Smooth muscle cell (in vitro differentiated cells): ENCODE data around the gene CEP192. TPM values are rescaled to one million over a fixed set of nuclear protein-coding genes. Genes with fewer than 3 reads are reported as not detected.

ENCODE experiments used
- DNase-seq: peaks from one replicate; lab custom pipeline; 2025; ENCODE audit not compliant: unreplicated experiment; lab: John Stamatoyannopoulos, UW
- H2AFZ ChIP-seq: fragments of 200-600 bp; sonication (generic); 2 replicates; pipeline ENCODE4 v1.6.0; 2016; ENCODE audit warnings: antibody characterized with exemption, low read depth, mild to moderate bottlenecking
- H3F3A ChIP-seq: fragments of 200-600 bp; sonication (generic); 2 replicates; pipeline ENCODE4 v1.6.0; 2017; ENCODE audit warnings: antibody characterized with exemption, low read depth
- H3K27ac ChIP-seq: fragments of 200-600 bp; sonication (generic); 2 replicates; pipeline ENCODE4 v1.5.1; 2016; ENCODE audit warnings: low read depth, mild to moderate bottlenecking
- H3K27me3 ChIP-seq: fragments of 200-600 bp; sonication (generic); 2 replicates; pipeline ENCODE4 v1.6.1; 2016; ENCODE audit warnings: low read depth, mild to moderate bottlenecking
- H3K36me3 ChIP-seq: fragments of 200-600 bp; sonication (generic); 2 replicates; pipeline ENCODE4 v1.5.1; 2016; ENCODE audit warnings: low read depth
- H3K4me1 ChIP-seq: fragments of 200-600 bp; sonication (generic); 2 replicates; pipeline ENCODE4 v1.5.1; 2016; ENCODE audit warnings: low read depth
- H3K4me2 ChIP-seq: fragments of 200-600 bp; sonication (generic); 2 replicates; pipeline ENCODE4 v1.6.0; 2016; ENCODE audit warnings: mild to moderate bottlenecking
- H3K4me3 ChIP-seq: fragments of 200-600 bp; sonication (generic); 2 replicates; pipeline ENCODE4 v1.5.1; 2016; ENCODE audit warnings: mild to moderate bottlenecking
- H3K79me2 ChIP-seq: fragments of 200-600 bp; sonication (generic); 2 replicates; pipeline ENCODE4 v1.6.0; 2016; ENCODE audit warnings: low read depth, mild to moderate bottlenecking
- H3K9ac ChIP-seq: fragments of 200-600 bp; sonication (generic); 2 replicates; pipeline ENCODE4 v1.6.0; 2016; ENCODE audit warnings: low read depth
- H3K9me3 ChIP-seq: fragments of 200-600 bp; sonication (generic); replicated peaks from 2 replicates; pipeline ENCODE4 v1.5.1; 2016; ENCODE audit warnings: low read depth
- H4K20me1 ChIP-seq: fragments of 200-600 bp; sonication (generic); 2 replicates; pipeline ENCODE4 v1.6.0; 2016; ENCODE audit warnings: low read depth
- CTCF ChIP-seq: fragments of 200-600 bp; sonication (generic); IDR thresholded peaks from 2 replicates; pipeline ENCODE4 v1.5.1; 2017; ENCODE audit warnings: borderline replicate concordance, mild to moderate bottlenecking, antibody characterized with exemption; ENCODE audit not compliant: insufficient read depth, poor library complexity, severe bottlenecking
- WGBS: methylation state at CpG from one replicate; pipeline ENCODE4 v1.1.7; 2016; ENCODE audit warnings: low lambda C conversion rate; 5-methylcytosine and 5-hydroxymethylcytosine counted together
- polyA plus RNA-seq: library from polyadenylated mRNA; unstranded; fragments of >200 nt; fragmentation: Nextera tagmentation; extraction: Ambion mirVana; gene quantifications from 2 replicates; pipeline ENCODE4 v1.2.1, GENCODE V29; 2016
- total RNA-seq: library from RNA; depleted of rRNA; stranded (reverse); fragments of >200 nt; gene quantifications from 2 replicates; pipeline ENCODE4 v1.2.3, GENCODE V29; 2014

CEP192 gene
- total and polyA plus RNA-seq, 2 experiments from 2014 or later: 4.1 to 22.2 TPM

GRCh38 chr18:13017247-13017875, 26.2 kb downstream of the CEP192 start:
- peaks cover 13% of the 10 kb centered on the region for H3K36me3 ChIP-seq
- TF ChIP-seq CTCF: no peak

GRCh38 chr18:13018374-13018773, 27.2 kb downstream of the CEP192 start:
- H2AFZ ChIP-seq: no peak overlapping the region
- peaks cover 5% of the 10 kb centered on the region for H3K79me2 ChIP-seq
- DNase-seq: no peak
- H3K4me1 ChIP-seq: no peaks in the 10 kb centered on the region
- no peak overlapping the region for H3K4me2 ChIP-seq
- H3K36me3 ChIP-seq: peaks cover 13% of the 10 kb centered on the region
- 98% methylated on average over 2 of the region's 2 CpGs for WGBS
- no peak for TF ChIP-seq CTCF
- H3K9ac ChIP-seq: no peak overlapping the region
- H3K9me3 ChIP-seq: no peaks in the 10 kb centered on the region
- H3F3A ChIP-seq: no peaks in the 10 kb centered on the region
- no peak overlapping the region for H3K4me3 ChIP-seq
- H4K20me1 ChIP-seq: no peaks in the 10 kb centered on the region
- H3K27me3 ChIP-seq: no peaks in the 10 kb centered on the region
- no peak overlapping the region for H3K27ac ChIP-seq

More at GRCh38 chr18:13017247-13017875, 26.2 kb downstream of the CEP192 start:
- Histone ChIP-seq H3K27ac (no peak overlapping the region), H3K9me3 (no peaks in the 10 kb centered on the region), H3K4me3 (no peak overlapping the region), H3K4me1 (no peaks in the 10 kb centered on the region), H3K9ac (no peak overlapping the region), H2AFZ (no peak overlapping the region), H3K4me2 (no peak overlapping the region), H4K20me1 (no peaks in the 10 kb centered on the region), H3F3A (no peaks in the 10 kb centered on the region), H3K79me2 (no peaks in the 10 kb centered on the region), H3K27me3 (no peaks in the 10 kb centered on the region)
- WGBS: 94% methylated on average over 2 of the region's 2 CpGs
- DNase-seq: no peak

GRCh38 chr18:13019301-13019700, 28.1 kb downstream of the CEP192 start:
- no peaks in the 10 kb centered on the region for H3K9me3 ChIP-seq
- no peaks in the 10 kb centered on the region for H3K27me3 ChIP-seq
- H3K4me2 ChIP-seq: no peak overlapping the region
- no peaks in the 10 kb centered on the region for H3F3A ChIP-seq
- no peak overlapping the region for H2AFZ ChIP-seq
- no peak for DNase-seq
- no peaks in the 10 kb centered on the region for H4K20me1 ChIP-seq
- no peak overlapping the region for H3K27ac ChIP-seq
- 87% methylated on average over 3 of the region's 3 CpGs for WGBS
- no peaks in the 10 kb centered on the region for H3K4me1 ChIP-seq
- peaks cover 12% of the 10 kb centered on the region for H3K79me2 ChIP-seq
- H3K4me3 ChIP-seq: no peak overlapping the region
- no peak for TF ChIP-seq CTCF
- H3K36me3 ChIP-seq: peaks cover 13% of the 10 kb centered on the region
- no peak overlapping the region for H3K9ac ChIP-seq

DNA sequence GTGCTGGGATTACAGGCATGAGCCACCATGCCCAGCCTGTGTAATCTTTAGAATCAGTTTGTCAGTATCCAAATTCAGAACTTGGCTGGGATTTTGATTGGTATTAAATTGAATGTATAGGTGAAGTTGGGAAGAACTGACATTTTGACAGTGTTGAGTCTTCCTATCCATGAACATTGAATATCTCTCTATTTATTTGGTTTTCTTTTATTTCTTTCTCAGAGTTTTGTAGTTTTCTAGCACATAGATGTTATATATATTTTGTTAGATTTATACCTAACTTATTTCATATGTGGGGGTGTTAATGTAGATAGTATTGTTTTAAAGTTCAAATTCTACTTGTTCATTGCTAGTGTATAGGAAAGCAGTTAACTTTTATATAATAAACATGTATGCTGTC, 31.5 kb downstream of the CEP192 start:
- no peak overlapping the region for H3K4me3 ChIP-seq
- H3K9ac ChIP-seq: no peak overlapping the region
- no peak for TF ChIP-seq CTCF
- peaks cover 2% of the 10 kb centered on the region for H3F3A ChIP-seq
- H4K20me1 ChIP-seq: no peaks in the 10 kb centered on the region
- H3K27me3 ChIP-seq: no peaks in the 10 kb centered on the region
- H2AFZ ChIP-seq: no peak overlapping the region
- no peak for DNase-seq
- H3K4me1 ChIP-seq: no peaks in the 10 kb centered on the region
- H3K9me3 ChIP-seq: no peaks in the 10 kb centered on the region
- no peak overlapping the region for H3K4me2 ChIP-seq
- no peak overlapping the region for H3K27ac ChIP-seq
- peaks cover 8% of the 10 kb centered on the region for H3K36me3 ChIP-seq
- H3K79me2 ChIP-seq: peaks cover 12% of the 10 kb centered on the region
